Measurements from ENCODE around the gene MYO1B. TPM values are rescaled to one million over a fixed set of nuclear protein-coding genes. Genes with fewer than 3 reads are reported as not detected.

The MYO1B gene
- total RNA-seq, 1 experiment from 2014 or later: 43.2 TPM

- Histone ChIP-seq H3K27ac (ENCODE audit: insufficient read length, low read depth, low read length) (no peak overlapping the region), H3K27me3 (ENCODE audit: insufficient read depth, low read length) (no peaks in the 10 kb centered on the region), H4K20me1 (ENCODE audit: control insufficient read depth, insufficient read depth, insufficient read length) (no peaks in the 10 kb centered on the region), H2BK5ac (ENCODE audit: insufficient read length, low read length) (no peak overlapping the region), H3K9me3 (ENCODE audit: control insufficient read depth, low read depth, low read length) (no peaks in the 10 kb centered on the region), H4K5ac (ENCODE audit: insufficient read length, low read depth, low read length) (no peak overlapping the region), H2AFZ (ENCODE audit: low read length) (no peak overlapping the region), H2AK5ac (ENCODE audit: insufficient read length, low read length) (no peak overlapping the region), H3K23ac (ENCODE audit: insufficient read length, low read depth, low read length) (no peak overlapping the region), H3K56ac (ENCODE audit: insufficient read length, low read depth, low read length) (no peak overlapping the region), H3K4me1 (ENCODE audit: insufficient read depth, low read length) (no peaks in the 10 kb centered on the region), H3K9ac (ENCODE audit: extremely low read depth, insufficient read length, low read length) (no peak overlapping the region), H2BK120ac (ENCODE audit: low read depth, low read length, poor library complexity, severe bottlenecking) (no peak overlapping the region), H3K14ac (ENCODE audit: insufficient read depth, low read length) (no peak overlapping the region), H3T11ph (ENCODE audit: low read length) (no peak overlapping the region), H2BK12ac (ENCODE audit: insufficient read length, low read depth, low read length) (no peak overlapping the region), H2BK15ac (ENCODE audit: low read depth, low read length) (no peak overlapping the region), H4K8ac (replicated peaks; ENCODE audit: insufficient read length, low read depth, low read length) (no peak overlapping the region), H2BK20ac (ENCODE audit: low read depth, low read length, poor library complexity, severe bottlenecking) (no peak overlapping the region), H3K23me2 (ENCODE audit: insufficient read length, low read depth, low read length, poor library complexity, severe bottlenecking) (no peaks in the 10 kb centered on the region), H3K18ac (ENCODE audit: insufficient read length, low read depth, low read length) (no peak overlapping the region), H3K79me2 (ENCODE audit: insufficient read depth, low read length) (no peaks in the 10 kb centered on the region), H3K4ac (ENCODE audit: low read depth, low read length) (no peak overlapping the region), H4K91ac (ENCODE audit: insufficient read length, low read depth, low read length) (no peak overlapping the region), H3K4me2 (ENCODE audit: insufficient read depth, insufficient read length, low read length) (no peak overlapping the region), H3K79me1 (ENCODE audit: insufficient read depth, low read depth, low read length, poor library complexity, severe bottlenecking) (no peaks in the 10 kb centered on the region)
- no CpG with 5 or more reads among the region's 5 CpGs for WGBS (ENCODE audit: extremely low coverage, insufficient read length, low lambda C conversion rate)
- no peak for DNase-seq
- Mint-ChIP-seq H3K9me3 (no peaks in the 10 kb centered on the region), H3K4me1 (no peaks in the 10 kb centered on the region), H3K27me3 (ENCODE audit: low read depth) (no peaks in the 10 kb centered on the region), H3K4me3 (no peak overlapping the region), H3K27ac (no peak overlapping the region), H3K36me3 (ENCODE audit: insufficient read depth in 1 of 3, low read depth in 3 of 3) (peaks cover 12 to 60% (median 46%) of the 10 kb centered on the region in 3 experiments; a peak in 6 of 7 replicates)
- no peak for TF ChIP-seq CTCF (conservative IDR thresholded peaks at IDR 0.05)
Measured at GRCh38 chr2:191415858-191416257, 170.7 kb downstream of the MYO1B start.

Data from H9 (cell line).